ENCODE results near the gene CRYL1.

- TF ChIP-seq, protein P1, sequence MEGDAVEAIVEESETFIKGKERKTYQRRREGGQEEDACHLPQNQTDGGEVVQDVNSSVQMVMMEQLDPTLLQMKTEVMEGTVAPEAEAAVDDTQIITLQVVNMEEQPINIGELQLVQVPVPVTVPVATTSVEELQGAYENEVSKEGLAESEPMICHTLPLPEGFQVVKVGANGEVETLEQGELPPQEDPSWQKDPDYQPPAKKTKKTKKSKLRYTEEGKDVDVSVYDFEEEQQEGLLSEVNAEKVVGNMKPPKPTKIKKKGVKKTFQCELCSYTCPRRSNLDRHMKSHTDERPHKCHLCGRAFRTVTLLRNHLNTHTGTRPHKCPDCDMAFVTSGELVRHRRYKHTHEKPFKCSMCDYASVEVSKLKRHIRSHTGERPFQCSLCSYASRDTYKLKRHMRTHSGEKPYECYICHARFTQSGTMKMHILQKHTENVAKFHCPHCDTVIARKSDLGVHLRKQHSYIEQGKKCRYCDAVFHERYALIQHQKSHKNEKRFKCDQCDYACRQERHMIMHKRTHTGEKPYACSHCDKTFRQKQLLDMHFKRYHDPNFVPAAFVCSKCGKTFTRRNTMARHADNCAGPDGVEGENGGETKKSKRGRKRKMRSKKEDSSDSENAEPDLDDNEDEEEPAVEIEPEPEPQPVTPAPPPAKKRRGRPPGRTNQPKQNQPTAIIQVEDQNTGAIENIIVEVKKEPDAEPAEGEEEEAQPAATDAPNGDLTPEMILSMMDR (conservative IDR thresholded peaks at IDR 0.05 in 1 of 2, IDR thresholded peaks at IDR 0.05 in 1 of 2; ENCODE audit: extremely low read depth in 1 of 2, insufficient read depth in 1 of 2, low read depth in 1 of 2, low read length in 2 of 2), result no peak
- TF ChIP-seq EZH2 (IDR thresholded peaks at IDR 0.05; ENCODE audit: borderline replicate concordance, low read length), result no peak
These were observed 47.5 kb upstream of the CRYL1 start for GRCh38 chr13:20573186-20573585.
